ENCODE results near the gene LZTR1.

DNA sequence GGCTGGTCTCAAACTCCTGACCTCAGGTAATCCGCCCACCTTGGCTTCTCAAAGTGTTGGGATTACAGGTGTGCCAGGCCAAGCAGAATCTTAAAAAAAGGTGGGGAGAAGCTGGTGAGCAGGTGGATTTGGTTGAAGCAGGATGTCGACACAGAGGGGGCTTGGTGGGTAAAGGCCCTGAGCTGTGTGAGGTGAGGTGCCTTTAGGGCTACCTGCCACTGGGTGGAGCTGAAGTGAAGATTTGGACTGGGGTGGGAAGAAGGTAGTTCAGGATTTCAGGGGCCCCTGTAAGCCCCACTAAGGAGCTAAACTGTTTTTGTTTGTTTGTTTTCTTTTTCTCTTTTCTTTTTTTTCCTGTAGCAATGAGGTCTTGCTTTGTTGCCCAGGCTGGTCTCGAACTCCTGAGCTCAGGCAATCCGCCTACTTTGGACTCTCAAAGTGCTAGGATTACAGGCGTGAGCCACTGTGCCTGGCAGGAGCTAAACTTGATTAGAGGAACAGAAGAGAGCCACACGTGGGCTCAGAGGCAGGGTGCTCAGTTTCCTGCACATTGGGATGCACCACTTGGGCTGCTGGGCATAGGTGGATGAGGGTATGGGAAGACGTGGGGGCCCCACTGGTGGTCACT is 38.8 kb downstream of the LZTR1 start:
- no peak for TF ChIP-seq EP300 (IDR thresholded peaks at IDR 0.05)
- TF ChIP-seq CTCF (IDR thresholded peaks at IDR 0.05): no peak
